ENCODE measurements around the gene HAO2. TPM values are rescaled to one million over a fixed set of nuclear protein-coding genes. Genes with fewer than 3 reads are reported as not detected.

The HAO2 gene
- total RNA-seq, 1 donor from 2014 or later = not detected

GRCh38 chr1:119431836-119432235, 63.3 kb downstream of the HAO2 start:
- no peak for DNase-seq (ENCODE audit: low read depth, low spot score)

GRCh38 chr1:119435052-119435451, 66.5 kb downstream of the HAO2 start:
- DNase-seq (ENCODE audit: low read depth, low spot score) = no peak

GRCh38 chr1:119438761-119439160, 70.2 kb downstream of the HAO2 start:
- DNase-seq (ENCODE audit: low read depth, low spot score) = no peak

- DNase-seq (ENCODE audit: low read depth, low spot score) = no peak
Measured at GRCh38 chr1:119440721-119441307, 72.2 kb downstream of the HAO2 start.

GRCh38 chr1:119442756-119443155, 74.2 kb downstream of the HAO2 start:
- no peak for DNase-seq (ENCODE audit: low read depth, low spot score)

Other genes starting within 250 kb of the HAO2 start
- 16.4 and 22.3 TPM in 2 replicates for gene WARS2, start 228.1 kb upstream of the HAO2 start, total RNA-seq
- gene HSD3B2, start 46.4 kb downstream of the HAO2 start, total RNA-seq = not detected in 2 replicates
- not detected in 2 replicates for gene HSD3B1, start 138.4 kb downstream of the HAO2 start, total RNA-seq

Measured in pulmonary artery endothelial cell (primary cell).